K562 (cell line): ENCODE results near the gene PRRC2A. TPM values are rescaled to one million over a fixed set of nuclear protein-coding genes. Genes with fewer than 3 reads are reported as not detected.

Experiments
- ATAC-seq: fragments of 200-7000 bp; cut with Tn5 transposase; 3 replicates; pipeline ENCODE4 v1.9.1; 2020; ENCODE audit warnings: moderate library complexity
- BruUV-seq: library from RNA; stranded (reverse); fragments of 400-500 nt; replicated peaks from 2 replicates; lab custom pipeline; 2021; lab: Mats Ljungman, UMichigan
- CTCF ChIA-PET: fragments of 300-600 bp; formaldehyde crosslinking; extraction: SDS; loops from one replicate; lab custom pipeline; 2021; ENCODE audit warnings: low intra/inter-chr PET ratio; lab: Yijun Ruan, JAX
- POLR2A ChIA-PET: fragments of 300-600, 350-650 bp; sonication (Branson Sonifier 250); formaldehyde crosslinking; extraction: SDS; loops from one replicate; lab custom pipeline; 2021; ENCODE audit warnings: antibody characterized with exemption, inconsistent platforms; lab: Yijun Ruan, JAX
- DNase-seq, 4 experiments: peaks; one replicate each; pipeline versions ENCODE4 v3.0.0 to v3.0.0-alpha.2; 2011 to 2018; ENCODE audit warnings: low spot score in 3 of 4, mixed read lengths in 3 of 4; ENCODE audit errors: extremely low read depth in 1 of 4
- FAIRE-seq: peaks from 2 replicates; lab custom pipeline; 2011; peaks lifted over from hg19 to GRCh38; lab: Jason Lieb, UNC
- H2AFZ ChIP-seq: 2 replicates; pipeline ENCODE4 v1.6.0; 2011; ENCODE audit warnings: low read depth, low read length, control low read depth, inconsistent platforms
- H3K27ac ChIP-seq: fragments of 200-600 bp; 3 replicates; pipeline ENCODE4 v1.8.0; 2011; ENCODE audit warnings: low read depth, mild to moderate bottlenecking, control low read depth, inconsistent platforms, low read length, moderate library complexity, mixed read lengths; ENCODE audit errors: extremely low read depth
- H3K27me3 ChIP-seq, 2 experiments: fragments of 300-600 bp in 1 of 2; 2 replicates in 1 of 2; 3 replicates in 1 of 2; pipeline versions ENCODE4 v1.6.0 to v1.8.0; 2011; ENCODE audit warnings: inconsistent platforms in 2 of 2, low read length in 2 of 2, mild to moderate bottlenecking in 1 of 2, mixed read lengths in 1 of 2, moderate library complexity in 1 of 2; ENCODE audit not compliant: control insufficient read depth in 2 of 2, insufficient read depth in 2 of 2
- H3K36me3 ChIP-seq: fragments of 300-600 bp; 3 replicates; pipeline ENCODE4 v1.8.0; 2011; ENCODE audit warnings: mild to moderate bottlenecking, low read length, inconsistent platforms; ENCODE audit not compliant: control insufficient read depth, insufficient read depth
- H3K4me1 ChIP-seq, 2 experiments: fragments of 200-600 bp in 1 of 2; replicated peaks in 1 of 2; 2 replicates in 1 of 2; 3 replicates in 1 of 2; pipeline versions ENCODE4 v1.5.1 to v1.8.0; 2011; ENCODE audit warnings: inconsistent platforms in 2 of 2, low read length in 2 of 2, mild to moderate bottlenecking in 1 of 2, mixed read lengths in 1 of 2, moderate library complexity in 1 of 2; ENCODE audit not compliant: control insufficient read depth in 2 of 2, insufficient read depth in 2 of 2
- H3K4me2 ChIP-seq: 2 replicates; pipeline ENCODE4 v1.6.1; 2011; ENCODE audit warnings: low read length, control low read depth, inconsistent platforms, mixed read lengths; ENCODE audit not compliant: insufficient read depth
- H3K4me3 ChIP-seq: fragments of 200-600 bp; sonication (generic), shearing (Covaris generic); 2 replicates; pipeline ENCODE4 v1.5.1; 2016; ENCODE audit warnings: control low read depth, inconsistent platforms
- H3K79me2 ChIP-seq: fragments of 200-600 bp; 3 replicates; pipeline ENCODE4 v1.8.0; 2011; ENCODE audit warnings: low read length, inconsistent platforms; ENCODE audit not compliant: control insufficient read depth, insufficient read depth
- H3K9ac ChIP-seq, 2 experiments: 2 replicates each; pipeline versions ENCODE4 v1.6.0 to v1.6.1; 2011; ENCODE audit warnings: low read depth in 2 of 2, low read length in 2 of 2, control low read depth in 1 of 2, inconsistent platforms in 1 of 2, mild to moderate bottlenecking in 1 of 2, mixed read lengths in 1 of 2; ENCODE audit not compliant: insufficient read depth in 1 of 2
- H3K9me1 ChIP-seq: one replicate; pipeline ENCODE4 v1.6.0; 2011; ENCODE audit warnings: inconsistent platforms, mild to moderate bottlenecking, low read length, moderate library complexity; ENCODE audit not compliant: control insufficient read depth, insufficient read depth
- H3K9me3 ChIP-seq: replicated peaks from 2 replicates; pipeline ENCODE4 v1.5.1; 2011; ENCODE audit warnings: low read depth, low read length, inconsistent platforms; ENCODE audit not compliant: control insufficient read depth, insufficient read depth
- H4K20me1 ChIP-seq: replicated peaks from 2 replicates; pipeline ENCODE4 v1.6.1; 2011; ENCODE audit warnings: low read length, inconsistent platforms, mixed read lengths; ENCODE audit not compliant: control insufficient read depth, insufficient read depth
- ATF2 ChIP-seq: sonication (generic); formaldehyde crosslinking; IDR thresholded peaks from 2 replicates; pipeline ENCODE4 v1.8.1; 2022; ENCODE audit warnings: missing genetic modification reagents
- HBP1 ChIP-seq: fragments of 450-650 bp; formaldehyde crosslinking; IDR thresholded peaks from 2 replicates; pipeline ENCODE4 v1.4.0; 2022; ENCODE audit warnings: missing genetic modification characterization
- HDGF ChIP-seq: fragments of 450-650 bp; IDR thresholded peaks from 2 replicates; pipeline ENCODE4 v1.6.1; 2016
- KDM4B ChIP-seq, 2 experiments: fragments of 450-650 bp in 1 of 2; sonication (generic) in 1 of 2; IDR thresholded peaks; 2 replicates each; pipeline ENCODE4 v1.6.1; 2016 to 2017; ENCODE audit warnings: borderline replicate concordance in 2 of 2, antibody characterized with exemption in 1 of 2, low read depth in 1 of 2, mild to moderate bottlenecking in 1 of 2
- KHSRP ChIP-seq: fragments of 450-650 bp; IDR thresholded peaks from 2 replicates; pipeline ENCODE4 v1.6.1; 2017
- NKRF ChIP-seq: fragments of 450-650 bp; IDR thresholded peaks from 2 replicates; pipeline ENCODE4 v1.6.1; 2016; ENCODE audit warnings: borderline replicate concordance
- RCOR1 ChIP-seq, 2 experiments: IDR thresholded peaks; 2 replicates each; pipeline ENCODE4 v1.6.1; 2012; ENCODE audit warnings: low read depth in 2 of 2, low read length in 2 of 2, borderline replicate concordance in 1 of 2, improper control_type of control experiment in 1 of 2
- ZMIZ1 ChIP-seq, 2 experiments: fragments of 150-350 bp in 1 of 2; IDR thresholded peaks; 2 replicates each; pipeline ENCODE4 v1.6.1; 2012 to 2016; ENCODE audit warnings: low read depth in 2 of 2, low read length in 2 of 2, mild to moderate bottlenecking in 1 of 2, moderate library complexity in 1 of 2
- ZNF518B ChIP-seq: fragments of 250-450 bp; sonication (Bioruptor Pico); IDR thresholded peaks from 2 replicates; pipeline ENCODE4 v1.5.0; 2021; ENCODE audit warnings: mild to moderate bottlenecking, moderate library complexity
- WGBS: fragments of 100-300 bp; shearing (Covaris generic); methylation state at CpG from one replicate; pipeline ENCODE4 v1.1.6; 2016; ENCODE audit warnings: low coverage, mixed read lengths; ENCODE audit not compliant: insufficient coverage; ENCODE audit errors: missing lambda C conversion rate; 5-methylcytosine and 5-hydroxymethylcytosine counted together
- in situ Hi-C: fragments of 300-500 bp; cut with MboI; formaldehyde crosslinking; loops from 4 replicates; pipeline ENCODE4 v1.15.0; 2018; ENCODE audit warnings: inconsistent platforms, mixed read lengths
- intact Hi-C: fragments of 100-400 bp; cut with micrococcal nuclease; formaldehyde crosslinking; loops from 2 replicates; pipeline ENCODE4 v1.14.2; 2022
- polyA plus RNA-seq, 8 experiments: library from polyadenylated mRNA; depleted of rRNA in 4 of 8; stranded (reverse) in 5 of 8; unstranded in 3 of 8; fragments of >200 nt; fragmentation: Nextera tagmentation in 2 of 8; fragmentation: Illumina TruSeq in 1 of 8; extraction: Ambion mirVana in 2 of 8; extraction: Trizol in 1 of 8; gene quantifications; 2 replicates each; pipeline versions ENCODE4 v1.2.1 to v1.2.3, GENCODE V29; 2011 to 2014; ENCODE audit warnings: inconsistent platforms in 1 of 8, missing spikeins in 1 of 8
- total RNA-seq, 7 experiments: library from RNA; depleted of rRNA in 6 of 7; stranded (reverse); fragments of >200 nt in 6 of 7; fragmentation: Illumina TruSeq in 2 of 7; extraction: Trizol in 2 of 7; gene quantifications; 2 replicates each; pipeline versions ENCODE4 v1.2.1 to v1.2.3, GENCODE V29; 2011 to 2021; ENCODE audit warnings: low replicate concordance in 1 of 7

PRRC2A gene
- total and polyA plus RNA-seq, 9 of the 15 experiments (the other 6 are each of a cell fraction or from before 2014, with no cell fraction given), result 1.0 to 332 (median 63.0) TPM

GRCh38 chr6:31577579-31577966 lies 42.9 kb upstream of the PRRC2A start:
- Histone ChIP-seq H3K27ac (no peak overlapping the region), H3K9ac (no peak overlapping the region), H3K9me3 (no peaks in the 10 kb centered on the region), H3K36me3 (no peaks in the 10 kb centered on the region), H3K9me1 (no peaks in the 10 kb centered on the region), H3K4me2 (no peak overlapping the region), H3K4me3 (no peak overlapping the region), H2AFZ (no peak overlapping the region), H3K4me1 (peaks cover 0 to 33% of the 10 kb centered on the region in 2 experiments; a peak in 3 of 5 replicates), H4K20me1 (no peaks in the 10 kb centered on the region), H3K79me2 (no peaks in the 10 kb centered on the region), H3K27me3 (no peaks in the 10 kb centered on the region)
- CTCF ChIA-PET, result no interaction called here
- ATAC-seq (no peak), FAIRE-seq (no peak), DNase-seq (no peak)
- WGBS, result 58% methylated on average over 3 of the region's 3 CpGs
- in situ Hi-C loops, result no loop called here
- BruUV-seq, result no TSS peak
- POLR2A ChIA-PET, result interaction anchor here (0.6 to 0.9 kb wide), 2 partner anchors 21 to 30 kb away, joined by 3 to 4 read pairs; partner anchors contain the start of gene NFKBIL1
- intact Hi-C loops, result no loop called here
- TF ChIP-seq NKRF (no peak), RCOR1 (IDR thresholded peaks at IDR 0.05; ENCODE audit: borderline replicate concordance in 1 of 2, low read depth in 2 of 2, low read length in 2 of 2) (no peak), HBP1 (CRISPR knock-in tag) (no peak), KHSRP (no peak), ZMIZ1 (IDR thresholded peaks at IDR 0.05; ENCODE audit: low read depth in 2 of 2, low read length in 2 of 2) (no peak), ZNF518B (CRISPR knock-in tag) (no peak), ATF2 (CRISPR knock-in tag) (no peak), HDGF (no peak), KDM4B (IDR thresholded peaks at IDR 0.05; ENCODE audit: borderline replicate concordance in 2 of 2, low read depth in 1 of 2) (no peak)
